ENCODE results near the gene SHANK1. TPM values are rescaled to one million over a fixed set of nuclear protein-coding genes. Genes with fewer than 3 reads are reported as not detected.
A peak's percentile ranks its signal among the peaks of the same experiment; 100 is the strongest.

The SHANK1 gene
- total RNA-seq, 4 donors from 2014 or later: 0.11 to 0.42 (median 0.39) TPM; not detected in 1

GRCh38 chr19:50721441-50722137 is 2.0 kb upstream of the SHANK1 start:
- Histone ChIP-seq H3K27me3 (peaks cover 8 to 81% (median 33%) of the 10 kb centered on the region in 4 donors), H3K27ac (replicated peaks in 1 of 4) (no peak overlapping the region)
- no peak for DNase-seq (ENCODE audit: extremely low spot score)

GRCh38 chr19:50720921-50721381 is 1.3 kb upstream of the SHANK1 start:
- DNase-seq (ENCODE audit: extremely low spot score): no peak
- WGBS: 56% methylated on average over 3 of the region's 8 CpGs
- H3K4me1 ChIP-seq: peaks cover 29 to 52% (median 47%) of the 10 kb centered on the region in 4 donors
- no peak overlapping the region for H3K27ac ChIP-seq (replicated peaks in 1 of 4)
- H3K27me3 ChIP-seq: peaks cover 8 to 83% (median 33%) of the 10 kb centered on the region in 4 donors
- intact Hi-C loops (cut with DNase I): loop anchor here (5.0 kb wide), 1 partner anchor 61 kb away; no protein-coding TSS in a partner anchor
- H3K4me3 ChIP-seq: no peak overlapping the region
- TF ChIP-seq POLR2A (IDR thresholded peaks at IDR 0.05; ENCODE audit: low read depth) (no peak), POLR2AphosphoS5 (IDR thresholded peaks at IDR 0.05) (no peak), EP300 (IDR thresholded peaks at IDR 0.05) (no peak)
- no peaks in the 10 kb centered on the region for H3K36me3 ChIP-seq
- H3K9me3 ChIP-seq: no peaks in the 10 kb centered on the region

More at GRCh38 chr19:50721441-50722137, 2.0 kb upstream of the SHANK1 start:
- intact Hi-C loops (cut with DNase I): loop anchor here (5.0 kb wide), 1 partner anchor 61 kb away; no protein-coding TSS in a partner anchor
- Histone ChIP-seq H3K36me3 (no peaks in the 10 kb centered on the region), H3K9me3 (no peaks in the 10 kb centered on the region), H3K4me1 (peaks cover 29 to 58% (median 47%) of the 10 kb centered on the region in 4 donors), H3K4me3 (no peak overlapping the region)
- TF ChIP-seq CTCF (IDR thresholded peaks at IDR 0.05) (no peak), POLR2A (IDR thresholded peaks at IDR 0.05; ENCODE audit: low read depth) (no peak), POLR2AphosphoS5 (IDR thresholded peaks at IDR 0.05) (no peak), EP300 (IDR thresholded peaks at IDR 0.05) (no peak)
- 84% methylated on average over 7 of the region's 10 CpGs for WGBS

- no peak overlapping the region for H3K27ac ChIP-seq (replicated peaks in 1 of 4)
- peaks cover 23 to 46% (median 41%) of the 10 kb centered on the region in 4 donors for H3K4me1 ChIP-seq
- intact Hi-C loops (cut with DNase I): loop anchor here (5.0 kb wide), 1 partner anchor 62 kb away; no protein-coding TSS in a partner anchor
- H3K9me3 ChIP-seq: no peaks in the 10 kb centered on the region
- H3K4me3 ChIP-seq: no peak overlapping the region
- DNase-seq (ENCODE audit: extremely low spot score): no peak
- peaks cover 8 to 89% (median 33%) of the 10 kb centered on the region in 4 donors for H3K27me3 ChIP-seq
- WGBS: 55% methylated on average over 20 of the region's 21 CpGs
- no peaks in the 10 kb centered on the region for H3K36me3 ChIP-seq
- TF ChIP-seq POLR2A (IDR thresholded peaks at IDR 0.05; ENCODE audit: low read depth): no peak
- TF ChIP-seq EP300 (IDR thresholded peaks at IDR 0.05): no peak
- no peak for TF ChIP-seq CTCF (IDR thresholded peaks at IDR 0.05)
- no peak for TF ChIP-seq POLR2AphosphoS5 (IDR thresholded peaks at IDR 0.05)
Observed at GRCh38 chr19:50720181-50720920, 749 bp upstream of the SHANK1 start.

- no peak for TF ChIP-seq CTCF (IDR thresholded peaks at IDR 0.05)
- no peak for TF ChIP-seq POLR2AphosphoS5 (IDR thresholded peaks at IDR 0.05)
- no peak for TF ChIP-seq POLR2A (IDR thresholded peaks at IDR 0.05; ENCODE audit: low read depth)
- no peak for TF ChIP-seq EP300 (IDR thresholded peaks at IDR 0.05)
- WGBS: no CpG with 5 or more reads among the region's 30 CpGs
- Histone ChIP-seq H3K4me1 (peaks cover 17 to 33% (median 30%) of the 10 kb centered on the region in 4 donors), H3K9me3 (no peaks in the 10 kb centered on the region), H3K27me3 (peaks cover 5 to 98% (median 30%) of the 10 kb centered on the region in 4 donors), H3K27ac (replicated peaks in 1 of 4) (no peak overlapping the region), H3K4me3 (peak overlapping the region; percentile 40 to 56 (median 43)), H3K36me3 (no peaks in the 10 kb centered on the region)
- DNase-seq (ENCODE audit: extremely low spot score): no peak
- intact Hi-C loops (cut with DNase I): no loop called here
Observed at GRCh38 chr19:50719119-50719435, 525 bp downstream of the SHANK1 start.

All from esophagus muscularis mucosa (tissue), 4 donors.